HUES64 (cell line): ENCODE measurements around the gene THADA.
"Not testable (repeated sequence)": the region's sequence is repeated elsewhere in the genome, so short reads cannot be mapped to it uniquely, and the experiment has no call there.

Source experiments
- H3K27ac ChIP-seq: 2 replicates; pipeline ENCODE4 v1.7.0; 2013; ENCODE audit warnings: low read depth, low read length, inconsistent platforms
- H3K27me3 ChIP-seq: 2 replicates; pipeline ENCODE4 v1.6.1; 2013; ENCODE audit warnings: mild to moderate bottlenecking, low read length; ENCODE audit not compliant: insufficient read depth
- H3K36me3 ChIP-seq: 2 replicates; pipeline ENCODE4 v1.6.1; 2013; ENCODE audit warnings: mild to moderate bottlenecking, low read length; ENCODE audit not compliant: insufficient read depth
- H3K4me1 ChIP-seq: 2 replicates; pipeline ENCODE4 v1.6.1; 2013; ENCODE audit warnings: mild to moderate bottlenecking, low read length, moderate library complexity; ENCODE audit not compliant: insufficient read depth
- H3K4me3 ChIP-seq: 2 replicates; pipeline ENCODE4 v1.5.1; 2013; ENCODE audit warnings: mild to moderate bottlenecking, low read length, moderate library complexity
- H3K9ac ChIP-seq: 2 replicates; pipeline ENCODE4 v1.6.1; 2013; ENCODE audit warnings: mild to moderate bottlenecking, low read depth, low read length
- H3K9me3 ChIP-seq: 2 replicates; pipeline ENCODE4 v1.6.1; 2013; ENCODE audit warnings: low read depth, low read length; ENCODE audit not compliant: insufficient read depth
- WGBS: fragments of 150-250, 120-280 bp; methylation state at CpG from one replicate; pipeline ENCODE4 v1.1.7; 2013; ENCODE audit warnings: missing lambda C conversion rate; 5-methylcytosine and 5-hydroxymethylcytosine counted together

Gene THADA

GRCh38 chr2:43193652-43194120 lies 402.2 kb downstream of the THADA start:
- H3K9me3 ChIP-seq = no peaks in the 10 kb centered on the region
- H3K36me3 ChIP-seq = no peaks in the 10 kb centered on the region
- H3K9ac ChIP-seq = no peak overlapping the region
- no peak overlapping the region for H3K4me3 ChIP-seq
- no peak overlapping the region for H3K27ac ChIP-seq
- H3K4me1 ChIP-seq = no peaks in the 10 kb centered on the region; the same call in 1 of the 2 replicates
- no peaks in the 10 kb centered on the region for H3K27me3 ChIP-seq
- 67% methylated on average over 2 of the region's 4 CpGs for whole genome bisulfite sequencing

- no peaks in the 10 kb centered on the region for H3K9me3 ChIP-seq
- no peaks in the 10 kb centered on the region; the same call in 1 of the 2 replicates for H3K4me1 ChIP-seq
- no peaks in the 10 kb centered on the region for H3K36me3 ChIP-seq
- WGBS = 91% methylated on average over 12 of the region's 12 CpGs
- H3K27ac ChIP-seq = no peak overlapping the region
- no peak overlapping the region for H3K4me3 ChIP-seq
- no peak overlapping the region for H3K9ac ChIP-seq
- no peaks in the 10 kb centered on the region for H3K27me3 ChIP-seq
These were observed 402.8 kb downstream of the THADA start for GRCh38 chr2:43192744-43193651.

DNA sequence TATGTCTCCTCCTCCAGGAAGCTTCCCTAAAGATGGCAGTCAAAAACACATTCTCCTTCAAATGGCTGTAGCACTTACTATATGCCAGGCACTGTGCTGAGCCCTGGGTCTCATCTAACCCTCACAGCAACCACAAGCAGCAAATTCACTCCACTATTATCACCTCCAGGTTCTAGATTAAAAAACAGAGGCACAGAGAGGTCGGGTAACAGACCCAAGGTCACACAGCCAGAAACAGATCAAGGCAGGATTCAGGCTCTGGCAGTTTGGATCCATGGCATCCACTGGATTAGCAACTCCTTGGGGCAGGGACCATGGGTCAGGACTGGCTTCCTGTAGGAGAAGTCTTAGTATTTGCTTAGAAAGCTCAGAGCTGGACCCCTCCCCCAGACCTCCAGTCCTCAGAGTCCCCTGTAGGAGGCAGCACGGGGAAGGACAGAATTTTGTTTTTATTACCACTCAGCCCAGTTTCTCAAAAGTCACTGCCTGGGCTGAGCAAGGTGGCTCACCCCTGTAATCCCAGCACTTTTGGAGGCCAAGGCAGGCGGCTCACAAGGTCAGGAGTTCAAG lies 403.8 kb downstream of the THADA start:
- WGBS = 80% methylated on average over 3 of the region's 3 CpGs
- Histone ChIP-seq H3K9ac (no peak overlapping the region), H3K27ac (no peak overlapping the region), H3K4me3 (no peak overlapping the region), H3K36me3 (no peaks in the 10 kb centered on the region), H3K4me1 (peaks cover 4% of the 10 kb centered on the region; the same call in 1 of the 2 replicates), H3K27me3 (no peaks in the 10 kb centered on the region), H3K9me3 (no peaks in the 10 kb centered on the region)

GRCh38 chr2:43190311-43191052 lies 405.4 kb downstream of the THADA start:
- Histone ChIP-seq H3K27ac (no peak overlapping the region), H3K27me3 (no peaks in the 10 kb centered on the region), H3K9ac (no peak overlapping the region), H3K4me1 (peaks cover 11% of the 10 kb centered on the region), H3K9me3 (no peaks in the 10 kb centered on the region), H3K4me3 (no peak overlapping the region), H3K36me3 (no peaks in the 10 kb centered on the region)
- WGBS = 87% methylated on average over 10 of the region's 10 CpGs

- WGBS = 96% methylated on average over 7 of the region's 7 CpGs
- not testable (repeated sequence) for H3K36me3 ChIP-seq
- peaks cover 15% of the 10 kb centered on the region for H3K4me1 ChIP-seq
These were observed 406.0 kb downstream of the THADA start for GRCh38 chr2:43189861-43190260.

GRCh38 chr2:43188561-43189386 lies 407.1 kb downstream of the THADA start:
- H3K9ac ChIP-seq = no peak overlapping the region
- no peak overlapping the region for H3K4me3 ChIP-seq
- H3K36me3 ChIP-seq = no peaks in the 10 kb centered on the region
- peaks cover 19% of the 10 kb centered on the region for H3K4me1 ChIP-seq
- no peak overlapping the region for H3K27ac ChIP-seq
- no peaks in the 10 kb centered on the region for H3K9me3 ChIP-seq
- 89% methylated on average over 16 of the region's 16 CpGs for WGBS
- H3K27me3 ChIP-seq = no peaks in the 10 kb centered on the region

More at GRCh38 chr2:43189861-43190260, 406.0 kb downstream of the THADA start:
- H3K27me3 ChIP-seq, H3K9ac ChIP-seq, H3K4me3 ChIP-seq, H3K27ac ChIP-seq, H3K9me3 ChIP-seq: not testable (repeated sequence)

DNA sequence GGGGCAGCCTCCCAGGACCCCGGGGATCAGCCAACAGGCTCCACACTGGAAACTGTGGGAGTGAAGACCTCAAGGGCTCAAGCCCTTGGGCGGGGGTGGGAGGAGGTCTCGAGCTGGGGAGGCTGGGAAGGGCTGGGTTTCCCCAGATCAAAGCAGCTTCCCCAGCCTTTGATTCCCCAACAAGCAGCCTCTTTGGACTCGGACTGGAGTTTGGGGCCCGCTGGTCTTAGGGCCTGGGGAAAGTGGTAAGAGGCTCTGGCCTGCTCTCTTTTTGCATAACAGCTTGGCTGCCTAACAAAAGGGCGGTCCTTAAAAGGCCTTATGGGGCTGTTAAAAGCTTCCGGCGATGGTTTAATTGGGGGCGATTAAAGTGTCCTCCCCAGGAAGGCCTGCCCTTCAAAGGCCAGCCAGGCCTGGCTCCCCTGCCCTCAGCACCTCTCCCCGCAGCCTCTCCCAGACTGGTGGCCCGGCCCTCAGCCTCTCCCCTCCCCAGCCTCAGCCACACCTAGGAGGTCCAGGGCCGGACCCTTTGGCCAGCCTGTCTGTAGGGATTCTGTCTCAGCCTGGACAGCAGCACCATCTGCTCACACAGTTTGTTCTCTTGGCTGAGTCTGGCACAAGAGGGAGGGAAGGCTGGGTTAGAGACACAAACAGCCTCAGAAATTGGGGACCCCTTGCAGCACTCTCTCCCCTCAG lies 409.0 kb downstream of the THADA start:
- peaks cover 22% of the 10 kb centered on the region for H3K4me1 ChIP-seq
- peak overlapping the region; percentile 76; the same call in 1 of the 2 replicates for H3K27ac ChIP-seq
- 25% methylated on average over 12 of the region's 12 CpGs for WGBS
- no peak overlapping the region for H3K4me3 ChIP-seq
- H3K9ac ChIP-seq = no peak overlapping the region; the same call in 1 of the 2 replicates
- no peaks in the 10 kb centered on the region for H3K9me3 ChIP-seq
- H3K27me3 ChIP-seq = no peaks in the 10 kb centered on the region
- H3K36me3 ChIP-seq = no peaks in the 10 kb centered on the region

GRCh38 chr2:43186321-43186678 lies 409.5 kb downstream of the THADA start:
- 87% methylated on average over 6 of the region's 6 CpGs for WGBS
- no peaks in the 10 kb centered on the region for H3K36me3 ChIP-seq
- no peaks in the 10 kb centered on the region for H3K27me3 ChIP-seq
- H3K27ac ChIP-seq = peak overlapping the region; percentile 76; the same call in 1 of the 2 replicates
- peaks cover 24% of the 10 kb centered on the region for H3K4me1 ChIP-seq
- H3K4me3 ChIP-seq = no peak overlapping the region
- H3K9me3 ChIP-seq = no peaks in the 10 kb centered on the region
- no peak overlapping the region; the same call in 1 of the 2 replicates for H3K9ac ChIP-seq

DNA sequence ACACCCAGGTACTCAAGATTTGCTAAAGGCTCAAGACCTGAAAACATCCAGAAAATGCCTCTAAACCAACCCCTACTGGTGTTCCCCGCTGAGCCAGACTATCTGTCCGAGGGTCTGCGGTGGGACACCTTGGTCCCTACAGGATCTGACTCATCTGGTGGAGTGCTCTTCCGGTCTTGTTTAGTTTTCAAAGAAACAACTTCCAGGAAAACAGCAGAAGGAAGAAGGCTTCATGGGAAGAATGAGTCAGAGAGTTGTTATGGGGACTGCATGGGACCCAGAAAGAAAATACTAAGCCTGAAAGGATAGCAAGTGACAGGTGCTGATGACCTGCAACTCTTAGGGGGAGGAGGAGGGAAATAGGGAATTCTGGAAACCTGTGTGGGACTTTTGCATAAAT lies 410.7 kb downstream of the THADA start:
- WGBS = 61% methylated on average over 4 of the region's 4 CpGs

DNA sequence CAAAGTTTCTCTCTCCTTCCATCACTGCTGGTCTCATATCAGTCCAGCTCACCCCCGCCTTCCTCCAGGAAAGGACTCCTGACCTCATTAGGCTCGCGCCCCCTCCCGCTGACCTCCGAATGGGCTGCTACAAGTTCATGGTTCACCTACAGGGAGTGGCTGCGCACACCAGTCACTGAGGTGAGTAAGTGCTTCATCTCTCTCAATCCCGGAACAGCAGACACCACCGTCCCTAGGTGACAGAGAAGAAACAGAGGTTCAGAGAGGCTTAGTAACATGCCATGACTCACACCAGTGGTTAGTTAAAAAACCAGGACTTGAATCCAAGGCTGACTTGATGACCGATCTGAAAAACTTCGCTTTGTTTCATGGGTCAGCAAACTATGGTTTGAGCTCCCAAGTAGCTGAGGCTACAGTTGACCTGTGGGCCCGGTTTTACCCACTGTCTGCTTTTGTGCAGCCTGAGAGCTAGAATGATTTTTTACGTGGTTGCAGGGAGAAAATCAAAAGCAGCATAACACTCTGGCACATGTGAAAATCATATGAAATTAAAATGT lies 411.4 kb downstream of the THADA start:
- H3K4me3 ChIP-seq = no peak overlapping the region
- WGBS = 72% methylated on average over 12 of the region's 12 CpGs
- no peak overlapping the region for H3K9ac ChIP-seq
- no peaks in the 10 kb centered on the region for H3K27me3 ChIP-seq
- H3K9me3 ChIP-seq = no peaks in the 10 kb centered on the region
- no peaks in the 10 kb centered on the region for H3K36me3 ChIP-seq
- peak overlapping the region; percentile 3; the same call in 1 of the 2 replicates for H3K27ac ChIP-seq
- H3K4me1 ChIP-seq = peaks cover 39% of the 10 kb centered on the region

More for the DNA sequence above, 410.7 kb downstream of the THADA start:
- Histone ChIP-seq H3K27me3 (no peaks in the 10 kb centered on the region), H3K4me3 (no peak overlapping the region), H3K36me3 (no peaks in the 10 kb centered on the region), H3K27ac (peak overlapping the region; percentile 47; the same call in 1 of the 2 replicates), H3K9ac (no peak overlapping the region), H3K4me1 (peaks cover 33% of the 10 kb centered on the region), H3K9me3 (no peaks in the 10 kb centered on the region)
